Hepatocyte (in vitro differentiated cells): ENCODE results near the gene OR51F2. TPM values are rescaled to one million over a fixed set of nuclear protein-coding genes. Genes with fewer than 3 reads are reported as not detected.
"Not testable (repeated sequence)": the region's sequence is repeated elsewhere in the genome, so short reads cannot be mapped to it uniquely, and the experiment has no call there.

Experiments used
- DNase-seq: peaks from one replicate; pipeline ENCODE4 v3.0.0-alpha.2; 2016; ENCODE audit warnings: low spot score
- H2AFZ ChIP-seq: fragments of 200-600 bp; sonication (generic); 2 replicates; pipeline ENCODE4 v1.6.0; 2016; ENCODE audit warnings: antibody characterized with exemption, mild to moderate bottlenecking
- H3K27ac ChIP-seq: fragments of 200-600 bp; sonication (generic); 2 replicates; pipeline ENCODE4 v1.5.1; 2016; ENCODE audit warnings: mild to moderate bottlenecking
- H3K27me3 ChIP-seq: fragments of 200-600 bp; sonication (generic); 2 replicates; pipeline ENCODE4 v1.6.1; 2016
- H3K36me3 ChIP-seq: fragments of 200-600 bp; sonication (generic); replicated peaks from 2 replicates; pipeline ENCODE4 v1.5.1; 2016; ENCODE audit warnings: low read depth; ENCODE audit not compliant: insufficient read depth
- H3K4me1 ChIP-seq: fragments of 200-600 bp; sonication (generic); 2 replicates; pipeline ENCODE4 v1.5.1; 2016; ENCODE audit warnings: mild to moderate bottlenecking, moderate library complexity; ENCODE audit not compliant: insufficient read depth
- H3K4me2 ChIP-seq: fragments of 200-600 bp; sonication (generic); 2 replicates; pipeline ENCODE4 v1.6.0; 2016
- H3K4me3 ChIP-seq: fragments of 200-600 bp; sonication (generic); 2 replicates; pipeline ENCODE4 v1.5.1; 2016; ENCODE audit warnings: mild to moderate bottlenecking
- H3K79me2 ChIP-seq: fragments of 200-600 bp; sonication (generic); 2 replicates; pipeline ENCODE4 v1.6.0; 2017; ENCODE audit warnings: mild to moderate bottlenecking
- H3K9me2 ChIP-seq: fragments of 200-600 bp; sonication (generic); replicated peaks from 2 replicates; pipeline ENCODE4 v1.6.0; 2017; ENCODE audit warnings: mild to moderate bottlenecking; ENCODE audit not compliant: insufficient read depth
- H3K9me3 ChIP-seq: fragments of 200-600 bp; sonication (generic); 2 replicates; pipeline ENCODE4 v1.5.1; 2016; ENCODE audit warnings: low read depth, mild to moderate bottlenecking
- H4K20me1 ChIP-seq: fragments of 200-600 bp; sonication (generic); 2 replicates; pipeline ENCODE4 v1.6.0; 2016; ENCODE audit warnings: mild to moderate bottlenecking; ENCODE audit not compliant: insufficient read depth, poor library complexity, severe bottlenecking
- EZH2 ChIP-seq: fragments of 200-600 bp; sonication (generic); IDR thresholded peaks from 2 replicates; pipeline ENCODE4 v1.6.1; 2016; ENCODE audit warnings: antibody characterized with exemption, mild to moderate bottlenecking, borderline replicate concordance
- EZH2phosphoT487 ChIP-seq: fragments of 200-600 bp; sonication (generic); IDR thresholded peaks from one replicate; pipeline ENCODE4 v1.6.1; 2018; ENCODE audit warnings: antibody characterized with exemption, mild to moderate bottlenecking, low read depth, moderate library complexity; ENCODE audit not compliant: unreplicated experiment, severe bottlenecking
- WGBS: methylation state at CpG from one replicate; pipeline ENCODE4 v1.1.6; 2016; ENCODE audit warnings: low lambda C conversion rate; ENCODE audit errors: missing lambda C conversion rate; 5-methylcytosine and 5-hydroxymethylcytosine counted together
- polyA plus RNA-seq: library from polyadenylated mRNA; unstranded; fragments of >200 nt; fragmentation: Nextera tagmentation; extraction: Ambion mirVana; gene quantifications from 2 replicates; pipeline ENCODE4 v1.2.1, GENCODE V29; 2016
- total RNA-seq: library from RNA; depleted of rRNA; stranded (reverse); fragments of >200 nt; gene quantifications from 2 replicates; pipeline ENCODE4 v1.2.3, GENCODE V29; 2014
- TF ChIP-seq, protein P1 (sequence below): fragments of 200-600 bp; sonication (generic); IDR thresholded peaks from 2 replicates; pipeline ENCODE4 v1.5.1; 2016; ENCODE audit warnings: antibody characterized with exemption, mild to moderate bottlenecking; ENCODE audit not compliant: poor library complexity

The OR51F2 gene
- total and polyA plus RNA-seq, 2 experiments from 2014 or later, result not detected

DNA sequence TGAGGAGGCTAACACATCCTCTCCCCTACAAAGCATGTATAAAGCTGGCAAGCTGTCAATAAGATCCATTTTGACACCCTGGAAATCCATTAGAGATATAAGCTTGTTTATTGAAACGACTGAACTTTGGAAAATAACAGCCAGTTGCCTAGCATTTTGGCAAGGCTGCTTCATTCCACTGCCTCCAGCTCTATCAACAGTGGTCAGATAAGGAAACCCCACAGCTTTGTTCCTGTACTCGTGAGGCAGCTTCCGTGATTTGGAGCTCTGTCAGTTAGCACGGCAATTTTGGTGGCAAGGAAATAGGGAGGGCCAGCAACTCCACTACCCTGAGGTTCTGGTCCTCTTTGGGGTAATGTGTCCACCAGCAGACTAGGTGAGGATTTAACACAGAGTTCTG, 29.9 kb downstream of the OR51F2 start:
- Histone ChIP-seq H3K4me1 (no peaks in the 10 kb centered on the region), H3K36me3 (no peaks in the 10 kb centered on the region), H3K4me3 (no peak overlapping the region), H3K79me2 (no peaks in the 10 kb centered on the region), H3K27me3 (no peaks in the 10 kb centered on the region), H3K4me2 (no peak overlapping the region), H3K27ac (no peak overlapping the region), H4K20me1 (no peaks in the 10 kb centered on the region), H3K9me2 (no peaks in the 10 kb centered on the region), H2AFZ (no peak overlapping the region), H3K9me3 (no peaks in the 10 kb centered on the region)
- no peak for DNase-seq
- no peak for TF ChIP-seq EZH2phosphoT487
- TF ChIP-seq, protein P1, sequence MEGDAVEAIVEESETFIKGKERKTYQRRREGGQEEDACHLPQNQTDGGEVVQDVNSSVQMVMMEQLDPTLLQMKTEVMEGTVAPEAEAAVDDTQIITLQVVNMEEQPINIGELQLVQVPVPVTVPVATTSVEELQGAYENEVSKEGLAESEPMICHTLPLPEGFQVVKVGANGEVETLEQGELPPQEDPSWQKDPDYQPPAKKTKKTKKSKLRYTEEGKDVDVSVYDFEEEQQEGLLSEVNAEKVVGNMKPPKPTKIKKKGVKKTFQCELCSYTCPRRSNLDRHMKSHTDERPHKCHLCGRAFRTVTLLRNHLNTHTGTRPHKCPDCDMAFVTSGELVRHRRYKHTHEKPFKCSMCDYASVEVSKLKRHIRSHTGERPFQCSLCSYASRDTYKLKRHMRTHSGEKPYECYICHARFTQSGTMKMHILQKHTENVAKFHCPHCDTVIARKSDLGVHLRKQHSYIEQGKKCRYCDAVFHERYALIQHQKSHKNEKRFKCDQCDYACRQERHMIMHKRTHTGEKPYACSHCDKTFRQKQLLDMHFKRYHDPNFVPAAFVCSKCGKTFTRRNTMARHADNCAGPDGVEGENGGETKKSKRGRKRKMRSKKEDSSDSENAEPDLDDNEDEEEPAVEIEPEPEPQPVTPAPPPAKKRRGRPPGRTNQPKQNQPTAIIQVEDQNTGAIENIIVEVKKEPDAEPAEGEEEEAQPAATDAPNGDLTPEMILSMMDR, result no peak
- TF ChIP-seq EZH2, result no peak
- 14% methylated on average over 4 of the region's 4 CpGs for WGBS

DNA sequence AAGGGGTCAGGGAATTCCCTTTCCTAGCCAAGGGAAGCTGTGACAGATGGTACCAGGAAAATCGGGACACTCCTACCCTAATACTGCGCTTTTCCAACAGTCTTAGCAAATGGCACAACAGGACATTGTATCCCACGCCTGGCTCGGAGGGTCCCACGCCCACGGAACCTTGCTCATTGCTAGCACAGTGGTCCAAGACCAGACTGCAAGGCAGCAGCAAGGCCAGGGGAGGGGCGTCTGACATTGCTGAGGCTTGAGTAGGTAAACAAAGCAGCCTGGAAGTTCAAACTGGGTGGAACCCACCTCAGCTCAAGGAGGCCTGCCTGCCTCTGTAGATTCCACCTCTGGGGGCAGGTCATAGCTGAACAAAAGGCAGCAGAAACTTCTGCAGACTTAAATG, 33.2 kb downstream of the OR51F2 start:
- not testable (repeated sequence) for DNase-seq, H3K4me3 ChIP-seq, H3K4me2 ChIP-seq, H4K20me1 ChIP-seq, H3K9me3 ChIP-seq, H3K79me2 ChIP-seq, H3K9me2 ChIP-seq, H3K36me3 ChIP-seq, H2AFZ ChIP-seq, H3K27me3 ChIP-seq, H3K27ac ChIP-seq, H3K4me1 ChIP-seq
- 93% methylated on average over 7 of the region's 7 CpGs for WGBS

DNA sequence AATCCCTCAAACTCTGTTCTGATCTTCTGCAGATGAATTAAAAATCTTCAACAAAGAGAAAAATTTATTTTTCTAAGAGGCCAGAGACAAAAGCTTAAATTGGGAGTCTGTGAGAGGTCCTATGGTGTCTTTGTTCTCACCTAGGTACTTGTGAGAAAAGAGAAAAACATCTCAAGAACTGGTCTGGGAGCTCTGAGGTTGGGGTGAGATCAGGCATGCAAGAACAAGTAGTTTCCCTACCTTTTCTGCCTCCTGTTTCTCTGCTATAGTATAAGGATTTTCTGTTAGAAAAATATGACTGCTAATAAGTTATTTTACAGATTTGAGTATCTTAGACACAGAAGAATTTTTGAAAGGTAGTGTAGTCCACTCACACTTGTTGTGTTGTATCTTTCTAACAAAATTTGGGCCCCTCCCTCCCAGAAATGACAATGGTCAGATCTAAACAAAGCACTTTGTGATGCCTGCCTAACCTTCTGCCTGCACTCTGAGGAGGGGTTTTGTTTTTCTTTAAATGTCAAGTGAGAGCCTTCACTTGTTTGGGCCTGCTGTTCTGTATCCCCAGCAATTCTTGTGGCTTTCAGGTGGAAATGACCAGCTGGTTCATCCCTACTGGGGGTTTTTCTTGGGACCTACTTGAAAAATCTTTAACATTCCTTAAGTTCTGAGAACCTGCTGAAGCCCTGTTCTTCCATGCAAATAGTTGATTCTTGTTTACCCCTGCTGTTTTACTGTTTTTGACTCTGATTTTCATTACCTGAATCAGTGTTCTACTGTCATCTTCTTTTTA, 41.5 kb downstream of the OR51F2 start:
- Histone ChIP-seq H3K4me1 (no peaks in the 10 kb centered on the region), H3K27ac (no peak overlapping the region), H3K4me2 (no peak overlapping the region), H4K20me1 (no peaks in the 10 kb centered on the region), H2AFZ (no peak overlapping the region), H3K4me3 (no peak overlapping the region), H3K36me3 (no peaks in the 10 kb centered on the region), H3K27me3 (no peaks in the 10 kb centered on the region), H3K9me3 (no peaks in the 10 kb centered on the region), H3K79me2 (no peaks in the 10 kb centered on the region), H3K9me2 (no peaks in the 10 kb centered on the region)
- no peak for DNase-seq
- TF ChIP-seq, protein P1, result no peak
- TF ChIP-seq EZH2, result no peak
- TF ChIP-seq EZH2phosphoT487, result no peak

DNA sequence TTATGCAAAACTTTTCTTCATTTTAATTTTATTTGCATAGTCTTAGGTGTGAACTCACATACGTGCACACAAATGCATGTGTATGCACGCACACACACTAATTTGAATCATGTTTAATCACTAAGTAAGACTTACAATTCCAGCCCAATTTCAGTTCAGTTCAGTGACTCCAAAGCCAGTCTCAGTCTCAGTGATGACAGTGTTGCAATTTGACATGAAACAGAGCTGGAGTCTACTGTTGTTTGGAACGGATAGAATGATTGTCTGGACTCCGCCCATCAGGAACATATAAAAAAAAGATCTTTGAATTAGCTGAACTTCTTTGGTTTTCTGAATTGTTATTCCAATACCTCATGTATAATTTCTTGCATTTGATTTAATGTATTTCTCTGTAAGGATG, 42.8 kb downstream of the OR51F2 start:
- no peaks in the 10 kb centered on the region for H4K20me1 ChIP-seq
- H2AFZ ChIP-seq, result no peak overlapping the region
- H3K4me1 ChIP-seq, result no peaks in the 10 kb centered on the region
- TF ChIP-seq EZH2 (no peak), EZH2phosphoT487 (no peak)
- TF ChIP-seq, protein P1, result no peak
- no peak for DNase-seq
- H3K79me2 ChIP-seq, result no peaks in the 10 kb centered on the region
- no peaks in the 10 kb centered on the region for H3K9me3 ChIP-seq
- 65% methylated on average over 4 of the region's 4 CpGs for WGBS
- no peaks in the 10 kb centered on the region for H3K36me3 ChIP-seq
- H3K9me2 ChIP-seq, result no peaks in the 10 kb centered on the region
- no peak overlapping the region for H3K4me2 ChIP-seq
- no peak overlapping the region for H3K27ac ChIP-seq
- H3K27me3 ChIP-seq, result no peaks in the 10 kb centered on the region
- no peak overlapping the region for H3K4me3 ChIP-seq
